ENCODE measurements around the gene CD101.
A peak's percentile ranks its signal among the peaks of the same experiment; 100 is the strongest.

Gene CD101

GRCh38 chr1:117059678-117060440 lies 58.3 kb downstream of the CD101 start, which contains the start of gene TTF2:
Gene TTF2, plus strand, starts transcription at chr1:117060326. Its CDS starts 21 bp downstream, at chr1:117060347.
- peak; percentile 98 for DNase-seq

GRCh38 chr1:117060441-117061317 lies 59.1 kb downstream of the CD101 start:
- no peak for DNase-seq

GRCh38 chr1:117061986-117062415 lies 60.4 kb downstream of the CD101 start:
- DNase-seq: no peak

- DNase-seq: no peak
Observed at GRCh38 chr1:117066367-117066766, 64.8 kb downstream of the CD101 start.

GRCh38 chr1:117067533-117068370 lies 66.2 kb downstream of the CD101 start:
- no peak for DNase-seq

GRCh38 chr1:117068580-117068979 lies 67.0 kb downstream of the CD101 start:
- no peak for DNase-seq

GRCh38 chr1:117069220-117069844 lies 67.8 kb downstream of the CD101 start:
- DNase-seq: no peak

- no peak for DNase-seq
Observed at GRCh38 chr1:117070124-117070523, 68.6 kb downstream of the CD101 start.

GRCh38 chr1:117076648-117077047 lies 75.1 kb downstream of the CD101 start:
- DNase-seq: no peak

GRCh38 chr1:117077267-117077666 lies 75.7 kb downstream of the CD101 start:
- DNase-seq: peak; percentile 19

GRCh38 chr1:117079737-117080136 lies 78.2 kb downstream of the CD101 start:
- no peak for DNase-seq

- no peak for DNase-seq
Observed at GRCh38 chr1:117084231-117084630, 82.7 kb downstream of the CD101 start.

All from activated T-cell treated with anti-CD3 and anti-CD28 coated beads for 4 hours (primary cell).